ENCODE results near the gene SERHL2.
"Not testable (repeated sequence)": the region's sequence is repeated elsewhere in the genome, so short reads cannot be mapped to it uniquely, and the experiment has no call there.

SERHL2 gene

DNA sequence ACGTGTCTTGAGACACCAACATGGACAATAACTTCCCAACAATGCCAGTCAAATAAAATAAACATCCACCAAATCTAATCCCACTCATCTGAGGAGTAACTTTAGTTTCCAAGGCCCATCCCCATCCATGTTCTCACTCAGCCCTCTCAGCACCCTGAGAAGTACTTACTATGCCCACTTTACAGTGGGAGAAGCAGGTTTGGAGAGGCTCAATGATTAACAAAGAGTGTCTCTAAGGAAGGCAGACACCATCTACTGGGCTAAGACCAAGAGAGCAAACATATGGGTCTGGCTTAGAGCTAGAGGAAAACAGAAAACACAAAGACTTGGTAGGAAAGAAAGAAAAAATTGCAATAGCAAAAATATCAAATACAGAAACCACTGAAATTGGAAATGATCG lies 49.7 kb downstream of the SERHL2 start:
- Histone ChIP-seq H3K9me2 (replicated peaks; ENCODE audit: low read depth, low read length) (no peaks in the 10 kb centered on the region), H3F3A (ENCODE audit: low read depth) (no peaks in the 10 kb centered on the region), H3K27me3 (ENCODE audit: insufficient read depth, low read length, poor library complexity, severe bottlenecking) (no peaks in the 10 kb centered on the region), H4K20me1 (ENCODE audit: insufficient read depth, low read length, poor library complexity, severe bottlenecking) (peaks cover 40% of the 10 kb centered on the region), H3K4me2 (ENCODE audit: low read depth, low read length, poor library complexity, severe bottlenecking) (no peak overlapping the region), H2AFZ (ENCODE audit: low read length) (no peak overlapping the region), H3K36me3 (ENCODE audit: insufficient read depth, low read length) (peaks cover 50% of the 10 kb centered on the region; the same call in 1 of the 2 replicates), H3K9ac (ENCODE audit: low read depth, low read length, poor library complexity, severe bottlenecking) (no peak overlapping the region), H3K4me1 (ENCODE audit: insufficient read depth, low read length, poor library complexity, severe bottlenecking) (no peaks in the 10 kb centered on the region), H3K4me3 (ENCODE audit: low read length, poor library complexity, severe bottlenecking) (no peak overlapping the region), H3K9me3 (ENCODE audit: insufficient read depth, low read depth, low read length) (no peaks in the 10 kb centered on the region), H3K79me2 (ENCODE audit: insufficient read depth, low read length) (peaks cover 83% of the 10 kb centered on the region)
- TF ChIP-seq, protein P1, sequence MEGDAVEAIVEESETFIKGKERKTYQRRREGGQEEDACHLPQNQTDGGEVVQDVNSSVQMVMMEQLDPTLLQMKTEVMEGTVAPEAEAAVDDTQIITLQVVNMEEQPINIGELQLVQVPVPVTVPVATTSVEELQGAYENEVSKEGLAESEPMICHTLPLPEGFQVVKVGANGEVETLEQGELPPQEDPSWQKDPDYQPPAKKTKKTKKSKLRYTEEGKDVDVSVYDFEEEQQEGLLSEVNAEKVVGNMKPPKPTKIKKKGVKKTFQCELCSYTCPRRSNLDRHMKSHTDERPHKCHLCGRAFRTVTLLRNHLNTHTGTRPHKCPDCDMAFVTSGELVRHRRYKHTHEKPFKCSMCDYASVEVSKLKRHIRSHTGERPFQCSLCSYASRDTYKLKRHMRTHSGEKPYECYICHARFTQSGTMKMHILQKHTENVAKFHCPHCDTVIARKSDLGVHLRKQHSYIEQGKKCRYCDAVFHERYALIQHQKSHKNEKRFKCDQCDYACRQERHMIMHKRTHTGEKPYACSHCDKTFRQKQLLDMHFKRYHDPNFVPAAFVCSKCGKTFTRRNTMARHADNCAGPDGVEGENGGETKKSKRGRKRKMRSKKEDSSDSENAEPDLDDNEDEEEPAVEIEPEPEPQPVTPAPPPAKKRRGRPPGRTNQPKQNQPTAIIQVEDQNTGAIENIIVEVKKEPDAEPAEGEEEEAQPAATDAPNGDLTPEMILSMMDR (conservative IDR thresholded peaks at IDR 0.05; ENCODE audit: low read length) = no peak
- no peak for TF ChIP-seq EZH2phosphoT487 (IDR thresholded peaks at IDR 0.05; ENCODE audit: borderline replicate concordance)

DNA sequence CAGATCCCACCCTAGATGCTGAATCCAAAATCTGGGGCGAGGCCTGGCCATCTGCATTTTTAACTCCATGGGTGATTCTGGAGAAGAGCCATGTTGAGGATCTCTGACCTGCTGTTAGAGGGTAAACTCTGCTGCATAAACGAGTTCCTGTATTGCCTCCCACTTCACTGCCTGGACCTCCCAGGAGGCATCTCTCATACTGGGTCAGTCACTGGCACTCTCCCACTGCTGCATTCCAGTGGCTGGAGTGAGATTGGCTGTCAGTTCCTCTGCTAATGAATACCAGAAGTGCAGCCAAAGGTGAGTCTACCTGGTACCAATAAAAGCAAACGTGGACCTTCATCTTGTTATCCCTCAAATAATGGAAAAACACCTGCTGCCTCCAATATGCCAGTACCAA lies 50.6 kb downstream of the SERHL2 start:
- peaks cover 50% of the 10 kb centered on the region for H4K20me1 ChIP-seq (ENCODE audit: insufficient read depth, low read length, poor library complexity, severe bottlenecking)
- H3K9ac ChIP-seq (ENCODE audit: low read depth, low read length, poor library complexity, severe bottlenecking) = no peak overlapping the region
- H3K9me3 ChIP-seq (ENCODE audit: insufficient read depth, low read depth, low read length) = no peaks in the 10 kb centered on the region
- peaks cover 41% of the 10 kb centered on the region; the same call in 1 of the 2 replicates for H3K36me3 ChIP-seq (ENCODE audit: insufficient read depth, low read length)
- no peak for TF ChIP-seq EZH2phosphoT487 (IDR thresholded peaks at IDR 0.05; ENCODE audit: borderline replicate concordance)
- TF ChIP-seq, protein P1 (conservative IDR thresholded peaks at IDR 0.05; ENCODE audit: low read length) = no peak
- no peak overlapping the region for H2AFZ ChIP-seq (ENCODE audit: low read length)
- H3K27me3 ChIP-seq (ENCODE audit: insufficient read depth, low read length, poor library complexity, severe bottlenecking) = no peaks in the 10 kb centered on the region
- H3K79me2 ChIP-seq (ENCODE audit: insufficient read depth, low read length) = peaks cover 86% of the 10 kb centered on the region
- no peaks in the 10 kb centered on the region for H3K9me2 ChIP-seq (replicated peaks; ENCODE audit: low read depth, low read length)
- peaks cover 9% of the 10 kb centered on the region for H3K4me1 ChIP-seq (ENCODE audit: insufficient read depth, low read length, poor library complexity, severe bottlenecking)
- H3K4me3 ChIP-seq (ENCODE audit: low read length, poor library complexity, severe bottlenecking) = no peak overlapping the region
- no peaks in the 10 kb centered on the region for H3F3A ChIP-seq (ENCODE audit: low read depth)
- H3K4me2 ChIP-seq (ENCODE audit: low read depth, low read length, poor library complexity, severe bottlenecking) = no peak overlapping the region

DNA sequence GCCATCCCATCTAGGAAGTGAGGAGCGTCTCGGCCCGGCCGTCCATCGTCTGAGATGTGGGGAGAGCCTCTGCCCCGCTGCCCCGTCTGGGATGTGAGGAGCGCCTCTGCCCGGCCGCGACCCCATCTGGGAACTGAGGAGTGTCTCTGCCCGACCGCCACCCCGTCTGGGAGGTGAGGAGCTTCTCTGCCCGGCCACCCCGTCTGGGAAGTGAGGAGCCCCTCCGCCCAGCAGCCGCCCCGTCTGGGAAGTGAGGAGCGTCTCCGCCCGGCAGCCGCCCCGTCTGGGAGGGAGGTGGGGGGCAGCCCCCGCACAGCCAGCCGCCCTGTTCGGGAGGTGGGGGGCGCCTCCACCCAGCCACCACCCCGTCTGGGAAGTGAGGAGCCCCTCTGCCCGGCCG lies 53.9 kb downstream of the SERHL2 start:
- H3K4me3 ChIP-seq (ENCODE audit: low read length, poor library complexity, severe bottlenecking); H3K4me2 ChIP-seq (ENCODE audit: low read depth, low read length, poor library complexity, severe bottlenecking); H3K9me3 ChIP-seq (ENCODE audit: insufficient read depth, low read depth, low read length); H3K9ac ChIP-seq (ENCODE audit: low read depth, low read length, poor library complexity, severe bottlenecking); H2AFZ ChIP-seq (ENCODE audit: low read length); H3F3A ChIP-seq (ENCODE audit: low read depth); H3K27me3 ChIP-seq (ENCODE audit: insufficient read depth, low read length, poor library complexity, severe bottlenecking); H3K9me2 ChIP-seq (replicated peaks; ENCODE audit: low read depth, low read length): not testable (repeated sequence)
- Histone ChIP-seq H3K4me1 (ENCODE audit: insufficient read depth, low read length, poor library complexity, severe bottlenecking) (peaks cover 32% of the 10 kb centered on the region), H3K79me2 (ENCODE audit: insufficient read depth, low read length) (peaks cover 99% of the 10 kb centered on the region), H3K36me3 (ENCODE audit: insufficient read depth, low read length) (peaks cover 16% of the 10 kb centered on the region; the same call in 1 of the 2 replicates), H4K20me1 (ENCODE audit: insufficient read depth, low read length, poor library complexity, severe bottlenecking) (peaks cover 67% of the 10 kb centered on the region)

DNA sequence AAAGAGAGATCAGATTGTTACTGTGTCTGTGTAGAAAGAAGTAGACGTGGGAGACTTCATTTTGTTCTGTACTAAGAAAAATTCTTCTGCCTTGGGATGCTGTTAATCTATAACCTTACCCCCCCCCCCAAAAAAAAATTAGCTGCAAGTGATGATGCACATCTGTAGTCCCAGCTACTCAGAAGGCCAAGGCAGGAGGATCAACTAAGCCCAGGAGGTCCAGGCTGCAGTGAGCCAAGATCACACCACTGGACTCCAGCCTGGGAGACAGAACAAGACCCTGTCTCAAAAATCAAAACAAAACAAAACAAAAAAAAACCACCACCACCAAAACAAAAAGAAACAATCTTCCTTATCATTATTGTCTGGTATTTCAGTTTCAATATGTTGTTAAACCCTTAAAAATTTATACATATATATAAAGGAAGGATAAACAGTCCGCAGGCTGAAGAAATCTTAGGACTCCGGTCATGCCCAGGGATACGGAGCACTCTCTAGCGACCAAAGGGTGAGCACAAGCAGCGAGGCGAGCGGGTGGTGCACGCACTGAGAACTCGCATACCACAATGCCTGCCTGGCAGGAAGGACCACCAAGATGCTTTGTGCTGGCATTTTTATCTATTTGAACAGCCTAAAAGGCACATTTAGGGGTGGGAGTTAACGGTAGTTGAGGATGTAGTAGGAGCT lies 54.5 kb downstream of the SERHL2 start:
- H4K20me1 ChIP-seq (ENCODE audit: insufficient read depth, low read length, poor library complexity, severe bottlenecking) = peaks cover 67% of the 10 kb centered on the region

More for the DNA sequence above, 54.5 kb downstream of the SERHL2 start:
- peaks cover 9% of the 10 kb centered on the region; the same call in 1 of the 2 replicates for H3K36me3 ChIP-seq (ENCODE audit: insufficient read depth, low read length)
- H3K4me2 ChIP-seq (ENCODE audit: low read depth, low read length, poor library complexity, severe bottlenecking) = peak overlapping the region; percentile 44
- H3K79me2 ChIP-seq (ENCODE audit: insufficient read depth, low read length) = peaks cover 100% of the 10 kb centered on the region
- no peak overlapping the region for H3K9ac ChIP-seq (ENCODE audit: low read depth, low read length, poor library complexity, severe bottlenecking)
- no peak overlapping the region for H3K4me3 ChIP-seq (ENCODE audit: low read length, poor library complexity, severe bottlenecking)
- H3K27me3 ChIP-seq (ENCODE audit: insufficient read depth, low read length, poor library complexity, severe bottlenecking) = no peaks in the 10 kb centered on the region
- no peaks in the 10 kb centered on the region for H3F3A ChIP-seq (ENCODE audit: low read depth)
- no peak for TF ChIP-seq EZH2phosphoT487 (IDR thresholded peaks at IDR 0.05; ENCODE audit: borderline replicate concordance)
- TF ChIP-seq, protein P1 (conservative IDR thresholded peaks at IDR 0.05; ENCODE audit: low read length) = no peak
- H3K4me1 ChIP-seq (ENCODE audit: insufficient read depth, low read length, poor library complexity, severe bottlenecking) = peaks cover 39% of the 10 kb centered on the region
- no peaks in the 10 kb centered on the region for H3K9me2 ChIP-seq (replicated peaks; ENCODE audit: low read depth, low read length)
- H2AFZ ChIP-seq (ENCODE audit: low read length) = no peak overlapping the region
- no peaks in the 10 kb centered on the region for H3K9me3 ChIP-seq (ENCODE audit: insufficient read depth, low read depth, low read length)

All from Loucy (cell line).